DND-41 (cell line): Measurements from ENCODE around the gene DRICH1.
"Not testable (repeated sequence)": the region's sequence is repeated elsewhere in the genome, so short reads cannot be mapped to it uniquely, and the experiment has no call there.

Source experiments
- ATAC-seq: fragments of 200-7000 bp; cut with Tn5 transposase; 3 replicates; pipeline ENCODE4 v1.9.1; 2021; ENCODE audit warnings: low read depth; ENCODE audit not compliant: insufficient read depth
- DNase-seq: peaks from one replicate; pipeline ENCODE4 v3.0.0-alpha.2; 2020
- H2AFZ ChIP-seq: 2 replicates; pipeline ENCODE4 v1.6.0; 2012; ENCODE audit warnings: low read depth, low read length
- H3K27ac ChIP-seq: 2 replicates; pipeline ENCODE4 v1.5.1; 2012; ENCODE audit warnings: low read length, inconsistent platforms
- H3K27me3 ChIP-seq: fragments of 200-600 bp; sonication (generic); 2 replicates; pipeline ENCODE4 v1.6.0; 2012; ENCODE audit warnings: low read length, mild to moderate bottlenecking, inconsistent platforms; ENCODE audit not compliant: insufficient read depth, poor library complexity
- H3K36me3 ChIP-seq: 2 replicates; pipeline ENCODE4 v1.5.1; 2012; ENCODE audit warnings: low read length, inconsistent platforms; ENCODE audit not compliant: insufficient read depth
- H3K4me1 ChIP-seq: 2 replicates; pipeline ENCODE4 v1.5.1; 2012; ENCODE audit warnings: mild to moderate bottlenecking, low read length; ENCODE audit not compliant: insufficient read depth
- H3K4me2 ChIP-seq: 2 replicates; pipeline ENCODE4 v1.6.0; 2012; ENCODE audit warnings: mild to moderate bottlenecking, moderate library complexity, low read length, inconsistent platforms; ENCODE audit not compliant: insufficient read depth
- H3K4me3 ChIP-seq, 2 experiments: fragments of 200-600 bp in 1 of 2; shearing (Covaris generic) in 1 of 2; 2 replicates each; pipeline ENCODE4 v1.5.1; 2012 to 2016; ENCODE audit warnings: inconsistent platforms in 2 of 2, low read length in 2 of 2, mild to moderate bottlenecking in 2 of 2, low read depth in 1 of 2, moderate library complexity in 1 of 2
- H3K79me2 ChIP-seq: 2 replicates; pipeline ENCODE4 v1.6.0; 2012; ENCODE audit warnings: low read length, inconsistent platforms; ENCODE audit not compliant: insufficient read depth
- H3K9ac ChIP-seq: 2 replicates; pipeline ENCODE4 v1.6.0; 2012; ENCODE audit warnings: low read depth, mild to moderate bottlenecking, inconsistent platforms, low read length, moderate library complexity
- H3K9me3 ChIP-seq: 2 replicates; pipeline ENCODE4 v1.5.1; 2012; ENCODE audit warnings: low read length, moderate library complexity, mild to moderate bottlenecking, inconsistent platforms; ENCODE audit not compliant: insufficient read depth, severe bottlenecking
- H4K20me1 ChIP-seq: 2 replicates; pipeline ENCODE4 v1.6.0; 2012; ENCODE audit warnings: low read length; ENCODE audit not compliant: insufficient read depth
- CTCF ChIP-seq: IDR thresholded peaks from 2 replicates; pipeline ENCODE4 v1.5.1; 2012; ENCODE audit warnings: borderline replicate concordance, low read length, moderate library complexity, mild to moderate bottlenecking; ENCODE audit not compliant: poor library complexity, severe bottlenecking; ENCODE audit errors: extremely low read depth
- EZH2 ChIP-seq: IDR thresholded peaks from 3 replicates; pipeline ENCODE4 v1.6.1; 2012; ENCODE audit warnings: borderline replicate concordance, low read depth, mild to moderate bottlenecking, moderate library complexity, low read length, inconsistent platforms; ENCODE audit not compliant: severe bottlenecking

DRICH1 gene

DNA sequence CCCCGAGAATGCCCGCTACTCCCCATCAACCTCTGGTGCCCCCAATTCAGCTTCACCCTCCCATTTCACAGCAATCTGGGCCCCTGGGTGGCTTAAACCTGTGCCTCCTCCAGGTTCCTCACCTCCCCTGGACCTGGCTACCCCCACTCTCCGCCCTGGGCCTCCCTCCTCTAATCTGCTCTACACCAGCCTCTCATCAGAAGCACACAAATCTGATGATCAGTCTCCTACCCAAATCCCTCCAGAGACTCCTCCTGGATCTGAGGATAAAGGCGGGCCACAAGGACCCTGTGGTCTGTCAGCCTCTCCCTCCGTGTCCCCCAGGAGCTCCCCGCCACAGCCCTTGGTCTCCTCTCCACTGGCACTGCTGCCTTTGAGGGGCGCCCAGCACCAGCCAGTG, 28.9 kb downstream of the DRICH1 start:
- Histone ChIP-seq H3K36me3 (no peaks in the 10 kb centered on the region), H3K79me2 (no peaks in the 10 kb centered on the region), H3K27ac (no peak overlapping the region), H3K27me3 (no peaks in the 10 kb centered on the region), H3K4me3 (no peak overlapping the region), H3K9me3 (no peaks in the 10 kb centered on the region), H2AFZ (no peak overlapping the region), H3K4me1 (no peaks in the 10 kb centered on the region), H3K4me2 (no peak overlapping the region), H3K9ac (no peak overlapping the region), H4K20me1 (no peaks in the 10 kb centered on the region)
- ATAC-seq = no peak
- DNase-seq = no peak
- TF ChIP-seq CTCF = no peak
- TF ChIP-seq EZH2 = no peak

DNA sequence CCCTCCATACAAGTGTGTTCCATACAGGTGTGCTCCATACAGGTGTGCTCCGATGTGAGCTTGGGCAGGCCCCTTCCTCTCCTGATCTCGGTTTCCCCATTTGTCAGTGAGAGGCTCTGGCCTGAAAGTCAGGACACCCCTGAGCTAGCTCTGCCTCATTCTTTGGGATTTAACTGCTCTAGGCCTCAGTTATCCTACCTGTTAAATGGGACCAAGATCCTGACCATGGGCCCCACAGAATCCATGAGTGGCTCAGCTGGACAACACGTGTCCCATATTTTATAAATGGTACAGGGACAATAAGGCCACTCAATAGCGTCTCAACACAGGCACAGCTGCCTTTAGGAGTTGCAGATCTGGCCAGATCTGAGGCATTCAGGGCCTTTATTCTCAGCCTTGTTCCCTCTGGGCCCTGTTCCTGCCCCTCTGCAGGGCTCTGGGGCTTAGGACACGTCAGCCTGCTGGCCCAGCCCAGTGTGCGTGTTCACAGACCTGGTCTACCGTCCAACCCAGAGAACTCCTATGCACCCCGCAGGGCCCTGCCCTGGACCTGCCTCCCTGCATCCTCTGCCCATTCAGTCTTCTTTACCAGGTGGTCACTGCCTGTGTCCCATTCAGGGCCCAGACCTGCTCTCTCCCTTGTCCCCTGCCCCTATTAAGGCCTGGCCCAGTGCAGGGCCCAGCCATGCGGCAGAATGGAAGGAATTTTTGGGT, 33.2 kb downstream of the DRICH1 start:
- Histone ChIP-seq H4K20me1 (no peaks in the 10 kb centered on the region), H3K27ac (no peak overlapping the region), H3K27me3 (no peaks in the 10 kb centered on the region), H3K36me3 (no peaks in the 10 kb centered on the region), H3K79me2 (no peaks in the 10 kb centered on the region), H3K4me1 (no peaks in the 10 kb centered on the region), H3K4me2 (no peak overlapping the region), H3K9me3 (no peaks in the 10 kb centered on the region), H2AFZ (no peak overlapping the region), H3K4me3 (no peak overlapping the region), H3K9ac (no peak overlapping the region)
- DNase-seq = no peak
- ATAC-seq = no peak
- no peak for TF ChIP-seq EZH2
- TF ChIP-seq CTCF = no peak

DNA sequence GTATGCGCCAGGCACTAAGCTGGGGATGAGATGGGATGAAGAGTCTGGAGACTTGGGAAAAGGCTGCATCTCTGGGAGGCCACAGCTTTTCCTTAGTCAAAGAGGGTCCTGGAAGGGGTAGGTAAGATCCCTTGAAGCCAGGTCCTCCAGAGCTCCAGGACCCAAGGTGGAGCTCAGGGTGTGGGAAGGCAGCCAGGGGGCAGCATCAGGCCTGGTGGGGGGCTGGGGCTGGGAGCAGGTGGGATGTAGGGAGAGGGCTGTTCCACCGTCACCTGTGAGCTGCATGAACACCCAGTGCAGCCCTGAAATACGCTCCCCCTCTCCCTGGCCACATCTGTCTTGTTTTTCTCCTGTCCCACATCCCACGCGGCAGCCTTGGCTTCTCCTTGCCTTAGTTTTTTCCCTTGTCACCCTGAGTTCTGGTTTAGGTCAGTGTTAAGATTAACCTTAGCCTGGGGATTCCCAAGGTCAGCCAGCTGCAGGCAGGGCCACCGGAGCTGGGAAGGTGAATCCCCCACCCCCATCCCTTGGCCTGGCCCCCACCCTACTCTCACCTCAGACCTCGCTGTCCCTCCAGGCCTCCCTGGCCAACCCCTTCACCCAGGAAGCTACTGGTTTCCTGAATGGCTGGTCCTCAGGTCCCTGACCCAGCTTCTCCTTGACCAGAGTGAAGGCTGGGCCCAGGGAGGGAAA, 34.4 kb downstream of the DRICH1 start:
- ATAC-seq = peak; percentile 36; the same call in 1 of the 3 replicates
- not testable (repeated sequence) for H3K9me3 ChIP-seq, H2AFZ ChIP-seq, H3K4me2 ChIP-seq, H3K27me3 ChIP-seq, H4K20me1 ChIP-seq, H3K4me1 ChIP-seq, H3K36me3 ChIP-seq, H3K79me2 ChIP-seq, H3K4me3 ChIP-seq, H3K9ac ChIP-seq, H3K27ac ChIP-seq, DNase-seq

GRCh38 chr22:23595904-23596303, 36.2 kb downstream of the DRICH1 start:
- H3K36me3 ChIP-seq, H3K9ac ChIP-seq, H3K4me3 ChIP-seq, H3K9me3 ChIP-seq, H3K4me2 ChIP-seq, H3K27ac ChIP-seq, DNase-seq, H4K20me1 ChIP-seq, ATAC-seq, H3K27me3 ChIP-seq, H3K79me2 ChIP-seq, H2AFZ ChIP-seq, H3K4me1 ChIP-seq: not testable (repeated sequence)
